SH-SY5Y (cell line): ENCODE data around the gene CCDC170.

Experiments used
- GATA2 ChIP-seq: IDR thresholded peaks from 2 replicates; pipeline ENCODE4 v1.6.1; 2011; ENCODE audit warnings: mild to moderate bottlenecking, low read depth, low read length
- GATA3 ChIP-seq: IDR thresholded peaks from 2 replicates; pipeline ENCODE4 v1.6.1; 2011; ENCODE audit warnings: low read depth, mild to moderate bottlenecking, low read length, moderate library complexity

GRCh38 chr6:151630991-151631655, 137.3 kb downstream of the CCDC170 start:
- no peak for TF ChIP-seq GATA2
- TF ChIP-seq GATA3 = no peak
